ENCODE measurements around the gene FLNC.

Gene FLNC

DNA sequence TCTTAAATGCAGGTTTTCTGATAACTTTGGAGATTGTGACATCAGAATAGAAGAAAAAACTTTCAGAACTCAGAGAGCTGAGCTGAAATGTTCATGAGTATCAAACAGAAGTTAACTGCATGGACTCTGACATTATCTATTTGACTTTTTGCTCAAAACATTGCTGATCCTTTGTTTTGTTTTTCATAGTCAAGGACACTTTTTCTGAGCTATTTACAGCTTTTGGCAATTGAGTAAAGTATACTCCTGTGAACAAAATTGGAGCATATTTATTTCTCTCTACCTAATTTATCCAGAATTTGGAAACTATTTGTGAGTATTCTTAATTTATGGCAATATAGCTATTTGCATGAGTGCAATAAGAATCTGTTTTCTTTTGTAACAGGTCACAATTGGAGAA, 69.2 kb downstream of the FLNC start:
- DNase-seq, result no peak

- DNase-seq, result no peak
Measured at GRCh38 chr7:128900237-128900636, 70.0 kb downstream of the FLNC start.

- no peak for DNase-seq
Measured at GRCh38 chr7:128902761-128903585, 72.8 kb downstream of the FLNC start.

- DNase-seq, result no peak
Measured at GRCh38 chr7:128903621-128904361, 73.6 kb downstream of the FLNC start.

DNA sequence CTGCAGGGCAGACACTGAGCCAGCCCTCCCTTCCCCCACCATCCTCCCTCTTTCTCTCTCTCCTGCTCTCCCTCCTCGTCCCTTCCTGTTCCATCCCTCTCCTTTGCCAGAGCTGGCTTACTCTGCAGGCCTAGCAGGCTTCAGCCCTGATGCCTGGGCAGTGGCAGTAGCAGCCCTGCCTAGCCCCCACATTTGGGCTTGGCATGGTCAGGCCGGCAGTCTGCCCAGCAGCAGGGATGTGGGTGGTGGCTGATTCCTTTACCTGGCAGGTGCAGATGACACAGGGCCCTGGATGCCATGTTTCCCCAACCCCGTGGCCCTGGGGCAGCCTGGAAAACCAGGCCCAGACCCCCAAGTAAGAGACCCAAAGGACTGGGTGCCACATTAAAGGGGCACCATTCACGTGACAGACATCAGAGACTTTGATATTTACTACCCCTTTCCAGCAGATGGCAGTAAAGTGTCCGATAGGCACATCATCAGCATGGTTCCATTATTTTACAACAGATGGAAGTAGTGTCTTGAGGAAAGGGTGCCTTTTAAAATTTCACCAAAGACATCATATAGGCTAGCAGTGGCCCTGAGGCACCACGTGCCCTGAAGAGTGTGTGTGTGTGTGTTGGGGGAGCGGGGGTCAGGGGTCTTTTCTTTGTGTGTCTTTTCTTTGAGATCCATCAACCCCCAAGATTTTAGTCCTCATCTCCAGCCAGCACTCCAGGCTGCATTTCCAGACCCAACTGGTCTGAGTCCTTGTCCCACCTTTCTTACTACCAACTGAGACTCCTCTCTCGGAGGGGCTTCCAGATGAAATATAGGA, 74.4 kb downstream of the FLNC start:
- no peak for DNase-seq

DNA sequence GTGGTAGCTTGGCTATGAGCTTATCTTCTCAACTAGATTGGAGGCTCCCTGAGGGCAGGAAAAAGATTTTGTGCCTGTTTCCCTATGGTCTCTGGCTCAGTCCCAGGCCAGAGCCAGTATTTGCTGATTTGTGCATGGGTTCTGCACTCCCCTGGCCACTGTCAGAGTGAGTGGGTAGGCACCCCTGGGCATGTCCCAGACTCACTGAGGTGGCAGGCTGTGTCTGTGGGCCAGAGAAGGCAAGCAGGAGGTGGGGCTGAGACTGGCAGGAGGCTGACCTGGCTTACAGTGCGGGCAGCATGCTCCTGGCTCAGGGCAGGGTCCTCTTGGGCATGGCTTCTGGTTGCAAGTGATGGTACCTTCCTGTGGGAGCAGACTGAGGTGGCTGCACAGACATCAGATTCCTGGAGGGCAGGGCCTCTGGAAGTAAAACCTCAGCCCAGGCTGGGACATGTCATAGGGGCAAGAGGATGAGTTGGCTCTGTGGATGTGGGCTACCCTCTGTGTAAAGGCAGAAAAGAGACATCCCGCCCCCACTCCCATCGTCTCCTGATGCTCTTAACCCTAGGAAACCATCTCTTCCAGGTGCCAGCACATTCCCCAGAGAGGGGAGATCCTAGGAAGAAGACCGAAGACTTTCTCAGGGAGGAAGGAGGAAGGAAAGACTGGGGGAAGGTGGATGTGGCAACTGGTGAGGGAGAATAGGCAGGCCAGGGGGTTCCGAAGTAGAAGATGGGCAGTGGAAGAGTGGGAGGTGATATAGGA, 76.0 kb downstream of the FLNC start:
- DNase-seq, result no peak

GRCh38 chr7:128906766-128907559, 76.8 kb downstream of the FLNC start:
- DNase-seq, result no peak

Measured in GOT3 (cell line).